ENCODE data around the gene TMEM213.
"Not testable (repeated sequence)": the region's sequence is repeated elsewhere in the genome, so short reads cannot be mapped to it uniquely, and the experiment has no call there.

Gene TMEM213

GRCh38 chr7:138796038-138796615 is 1.7 kb upstream of the TMEM213 start:
- in situ Hi-C loops (cut with HindIII; ENCODE audit: low sequenced_read_pairs), result no loop called here

- in situ Hi-C loops (cut with HindIII; ENCODE audit: low sequenced_read_pairs), result not testable (repeated sequence)
These were observed 748 bp upstream of the TMEM213 start for GRCh38 chr7:138797046-138797445.

- in situ Hi-C loops (cut with HindIII; ENCODE audit: low sequenced_read_pairs), result no loop called here
These were observed 1.0 kb downstream of the TMEM213 start for GRCh38 chr7:138798836-138799235.

GRCh38 chr7:138799336-138800000 is 1.7 kb downstream of the TMEM213 start:
- in situ Hi-C loops (cut with HindIII; ENCODE audit: low sequenced_read_pairs), result no loop called here

- in situ Hi-C loops (cut with HindIII; ENCODE audit: low sequenced_read_pairs), result loop anchor here (5.0 kb wide), 1 partner anchor 39 kb away; no protein-coding TSS in a partner anchor
These were observed 3.5 kb downstream of the TMEM213 start for GRCh38 chr7:138801256-138801655.

DNA sequence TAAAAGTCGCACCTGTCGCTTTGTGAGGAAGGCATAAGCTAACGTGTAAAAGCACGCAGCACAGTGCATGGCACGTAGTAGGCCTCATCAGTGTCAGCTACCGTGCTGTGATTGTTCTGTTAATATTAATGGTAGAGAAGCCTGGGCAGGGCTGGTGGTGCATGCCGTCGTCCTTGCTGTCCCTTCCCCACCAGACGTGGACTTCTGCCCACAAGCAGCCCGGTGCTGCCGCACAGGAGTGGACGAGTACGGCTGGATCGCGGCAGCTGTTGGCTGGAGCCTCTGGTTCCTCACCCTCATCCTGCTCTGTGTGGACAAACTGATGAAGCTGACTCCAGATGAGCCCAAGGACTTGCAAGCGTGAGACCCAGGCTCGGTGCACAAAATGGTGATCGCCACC is 4.9 kb downstream of the TMEM213 start:
- in situ Hi-C loops (cut with HindIII; ENCODE audit: low sequenced_read_pairs), result loop anchor here (5.0 kb wide), 1 partner anchor 40 kb away; no protein-coding TSS in a partner anchor

DNA sequence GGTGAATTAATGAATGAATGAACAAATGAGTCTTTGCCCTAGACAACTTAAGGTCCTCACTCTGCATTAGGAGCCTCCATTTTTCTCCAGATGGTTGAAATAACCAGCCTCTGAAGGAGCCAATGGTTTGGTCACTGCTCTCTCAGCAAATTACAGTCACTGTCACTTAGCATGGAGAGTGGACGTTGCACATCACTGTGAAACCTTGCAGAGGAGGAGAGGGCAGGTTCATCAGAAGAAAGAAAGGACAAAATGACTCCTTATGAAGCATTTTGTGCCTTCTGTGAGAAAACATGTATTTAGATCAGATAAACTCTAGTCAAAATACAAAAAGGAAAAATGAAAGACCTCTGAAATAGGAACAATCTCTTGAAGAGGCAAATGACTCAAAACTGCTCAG is 6.8 kb downstream of the TMEM213 start:
- in situ Hi-C loops (cut with HindIII; ENCODE audit: low sequenced_read_pairs), result loop anchor here (5.0 kb wide), 1 partner anchor 42 kb away; no protein-coding TSS in a partner anchor

- in situ Hi-C loops (cut with HindIII; ENCODE audit: low sequenced_read_pairs), result no loop called here
These were observed 11.6 kb downstream of the TMEM213 start for GRCh38 chr7:138809346-138809745.

DNA sequence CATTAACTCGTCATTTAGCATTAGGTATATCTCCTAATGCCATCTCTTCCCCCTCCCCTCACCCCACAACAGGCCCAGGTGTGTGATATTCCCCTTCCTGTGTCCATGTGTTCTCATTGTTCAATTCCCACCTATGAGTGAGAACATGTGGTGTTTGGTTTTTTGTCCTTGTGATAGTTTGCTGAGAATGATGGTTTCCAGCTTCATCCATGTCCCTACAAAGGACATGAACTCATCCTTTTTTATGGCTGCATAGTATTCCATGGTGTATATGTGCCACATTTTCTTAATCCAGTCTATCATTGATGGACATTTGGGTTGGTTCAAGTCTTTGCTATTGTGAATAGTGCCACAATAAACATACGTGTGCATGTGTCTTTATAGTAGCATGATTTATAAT is 13.5 kb downstream of the TMEM213 start:
- in situ Hi-C loops (cut with HindIII; ENCODE audit: low sequenced_read_pairs), result not testable (repeated sequence)

DNA sequence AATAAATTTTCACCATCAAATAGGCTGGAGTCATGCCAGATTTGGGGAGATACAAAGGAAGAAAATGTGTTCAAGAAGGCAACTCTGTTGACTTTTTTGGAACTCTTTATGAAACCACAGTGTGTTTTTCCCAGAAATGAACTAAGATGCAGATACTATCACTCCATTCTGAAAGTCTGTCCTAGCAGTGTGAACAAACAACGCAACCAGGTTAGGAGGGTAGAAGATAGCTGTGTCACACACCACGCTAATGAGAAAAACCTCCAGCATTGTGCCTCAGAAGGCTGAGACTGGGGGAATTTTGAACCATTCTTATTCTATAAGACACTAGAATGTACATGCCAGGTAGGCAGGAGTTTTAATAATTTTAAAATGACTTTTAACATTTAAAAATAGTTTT is 16.2 kb downstream of the TMEM213 start:
- in situ Hi-C loops (cut with HindIII; ENCODE audit: low sequenced_read_pairs), result no loop called here

GRCh38 chr7:138814816-138815332 is 17.1 kb downstream of the TMEM213 start:
- in situ Hi-C loops (cut with HindIII; ENCODE audit: low sequenced_read_pairs), result no loop called here

DNA sequence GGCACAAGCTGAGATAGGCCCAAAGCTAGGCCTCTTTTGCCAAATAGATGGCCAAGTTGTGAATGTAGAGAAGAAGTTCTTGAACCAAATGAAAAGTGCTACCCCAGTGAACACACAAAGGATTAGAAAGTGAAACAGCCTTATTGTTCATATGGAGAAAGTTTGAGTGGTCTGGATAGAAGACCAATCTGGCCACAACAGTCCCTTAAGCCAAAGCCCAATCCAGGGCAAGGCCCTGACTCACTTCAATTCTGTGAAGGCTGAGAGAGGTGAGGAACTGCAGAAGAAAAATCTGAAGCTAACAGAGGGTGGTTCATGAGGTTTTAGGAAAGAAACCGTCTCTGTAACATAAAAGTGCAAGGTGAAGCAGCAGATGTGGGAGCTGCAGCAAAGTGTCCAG is 18.9 kb downstream of the TMEM213 start:
- in situ Hi-C loops (cut with HindIII; ENCODE audit: low sequenced_read_pairs), result no loop called here

DNA sequence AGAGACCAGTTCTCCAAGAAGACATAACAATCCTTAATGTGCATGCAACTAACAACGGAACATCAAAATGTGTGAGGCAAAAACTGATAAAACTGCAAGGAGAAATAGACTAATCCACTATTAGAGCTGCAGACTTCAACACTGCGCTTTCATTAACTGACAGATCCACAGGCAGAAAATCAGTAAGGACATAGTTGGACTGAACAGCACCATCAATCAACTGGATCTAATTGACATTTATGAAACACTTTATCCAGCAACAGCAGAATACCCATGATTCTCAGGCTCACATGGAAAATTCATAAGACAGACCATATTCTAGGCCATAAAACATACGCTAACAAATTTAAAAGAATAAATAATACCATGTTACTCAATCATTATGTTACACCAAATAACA is 21.8 kb downstream of the TMEM213 start:
- in situ Hi-C loops (cut with HindIII; ENCODE audit: low sequenced_read_pairs), result no loop called here

DNA sequence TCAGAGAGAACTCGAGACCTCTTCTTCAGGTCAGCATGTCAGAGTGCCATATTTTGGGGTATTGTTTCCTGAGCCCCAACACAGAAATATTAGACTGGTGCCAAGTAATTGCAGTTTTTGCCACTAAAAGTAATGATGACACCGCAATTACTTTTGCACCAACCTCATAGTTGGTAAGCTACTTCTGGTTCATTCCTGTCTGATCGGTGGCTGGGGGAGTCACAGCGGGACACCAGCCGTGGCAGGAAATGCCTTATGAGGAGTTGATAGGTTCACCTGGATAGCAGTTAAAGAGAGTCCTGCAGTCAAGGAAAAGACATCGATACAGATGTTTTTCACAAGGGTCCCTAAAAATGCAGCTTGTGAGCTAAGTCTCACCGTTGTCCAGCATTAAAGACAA is 24.1 kb downstream of the TMEM213 start:
- in situ Hi-C loops (cut with HindIII; ENCODE audit: low sequenced_read_pairs), result no loop called here

DNA sequence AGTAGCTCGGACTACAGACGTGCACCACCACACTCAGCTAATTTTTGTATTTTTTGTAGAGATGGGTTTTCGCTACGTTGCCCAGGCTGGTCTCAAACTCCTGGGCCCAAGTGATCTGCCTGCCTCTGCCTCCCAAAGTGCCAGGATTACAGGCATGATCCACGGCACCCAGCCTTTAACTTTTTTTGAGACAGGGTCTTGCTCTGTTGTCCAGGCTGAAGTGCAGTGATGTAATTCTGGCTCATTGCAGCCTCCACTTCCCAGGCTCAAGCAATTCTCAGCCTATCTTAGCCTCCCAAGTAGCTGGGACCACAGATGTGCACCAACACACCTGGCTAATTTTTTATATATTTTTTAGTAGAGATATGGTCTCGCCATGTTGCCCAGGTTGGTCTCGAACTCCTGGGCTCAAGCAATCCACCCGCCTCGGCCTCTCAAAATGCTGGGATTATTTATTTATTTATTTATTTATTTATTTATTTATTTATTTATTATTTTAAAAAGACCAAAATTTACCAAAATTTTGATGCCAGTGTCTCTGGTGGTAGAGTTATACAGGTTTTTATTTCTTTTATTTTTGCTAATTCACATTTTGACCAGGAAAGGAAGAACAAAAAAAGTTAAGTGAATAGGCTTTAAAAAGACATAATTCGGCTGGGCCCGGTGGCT is 25.2 kb downstream of the TMEM213 start:
- in situ Hi-C loops (cut with HindIII; ENCODE audit: low sequenced_read_pairs), result no loop called here

DNA sequence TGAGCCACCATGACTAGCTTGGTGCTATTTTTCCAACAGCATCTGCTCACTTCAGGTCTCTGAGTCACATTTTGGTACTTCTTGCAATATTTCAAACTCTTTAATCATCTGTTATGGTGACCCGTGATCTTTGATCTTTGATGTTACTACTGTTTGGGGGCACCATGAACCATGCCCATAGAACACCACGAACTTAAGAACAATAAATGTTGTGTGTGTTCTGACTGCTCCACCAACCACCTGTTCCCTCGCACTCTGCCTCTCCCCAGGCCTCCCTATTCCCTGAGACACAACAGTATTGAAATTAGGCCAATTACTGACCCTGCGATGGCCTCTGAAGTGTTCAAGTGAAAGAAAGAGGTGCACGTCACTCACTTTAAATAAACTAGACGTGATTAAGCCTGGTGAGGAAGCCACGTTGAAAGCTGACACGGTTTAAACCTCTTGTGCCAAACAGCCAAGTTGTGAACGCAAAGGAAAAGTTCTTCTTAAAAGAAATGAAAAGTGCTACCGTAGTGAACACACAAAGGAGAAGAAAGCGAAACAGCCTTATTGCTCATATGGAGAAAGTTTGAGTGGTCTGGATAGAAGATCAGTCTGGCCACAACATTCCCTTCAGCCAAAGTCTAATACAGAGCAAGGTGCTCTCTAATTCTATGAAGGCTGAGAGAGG is 27.4 kb downstream of the TMEM213 start:
- in situ Hi-C loops (cut with HindIII; ENCODE audit: low sequenced_read_pairs), result no loop called here

DNA sequence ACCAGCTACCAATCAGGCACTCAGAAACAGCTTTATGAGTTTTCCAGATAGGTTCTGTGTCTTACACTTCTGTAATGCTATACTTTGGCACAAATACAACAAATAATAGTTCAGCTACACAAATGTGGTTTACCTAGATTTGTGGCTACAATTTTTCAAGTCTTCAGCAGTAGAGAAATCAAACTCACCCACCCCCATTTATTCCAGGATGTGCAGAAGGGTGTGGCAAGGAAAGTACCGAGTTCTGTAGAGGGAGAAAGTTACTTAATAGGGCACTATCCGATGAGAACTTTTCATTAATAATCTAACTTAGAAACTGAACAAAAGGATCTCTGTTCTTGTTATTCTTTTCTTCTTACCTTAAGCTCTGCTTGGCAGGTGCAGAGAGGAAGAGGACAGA is 30.5 kb downstream of the TMEM213 start:
- in situ Hi-C loops (cut with HindIII; ENCODE audit: low sequenced_read_pairs), result no loop called here

GRCh38 chr7:138829335-138829734 is 31.5 kb downstream of the TMEM213 start:
- in situ Hi-C loops (cut with HindIII; ENCODE audit: low sequenced_read_pairs), result no loop called here

GRCh38 chr7:138832966-138833365 is 35.2 kb downstream of the TMEM213 start:
- in situ Hi-C loops (cut with HindIII; ENCODE audit: low sequenced_read_pairs), result no loop called here

- in situ Hi-C loops (cut with HindIII; ENCODE audit: low sequenced_read_pairs), result no loop called here
These were observed 35.8 kb downstream of the TMEM213 start for GRCh38 chr7:138833596-138833995.

DNA sequence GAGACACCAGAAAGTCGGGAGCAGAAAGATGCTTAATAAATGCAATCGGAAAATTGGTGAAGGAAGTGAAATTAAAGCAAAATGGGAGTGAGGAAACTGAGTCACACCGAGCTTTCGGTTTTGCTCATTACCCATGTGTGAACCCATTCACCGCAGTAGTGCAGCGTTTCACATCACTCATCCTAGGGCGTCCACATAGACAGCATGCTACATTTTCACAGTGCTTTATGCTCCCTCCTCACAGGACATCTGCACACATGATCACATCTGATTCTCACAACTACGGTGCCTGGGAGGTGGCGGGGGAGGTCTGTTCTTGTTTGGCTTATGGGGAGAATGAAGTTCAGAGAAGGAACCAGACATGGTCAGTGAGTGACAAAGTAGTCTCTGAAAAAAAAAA is 36.8 kb downstream of the TMEM213 start:
- in situ Hi-C loops (cut with HindIII; ENCODE audit: low sequenced_read_pairs), result no loop called here

Measured in DLD1 (cell line).